Right hindlimb (tissue), 1 donor: Measurements from ENCODE around the gene STRBP.
"Not testable (repeated sequence)": the region's sequence is repeated elsewhere in the genome, so short reads cannot be mapped to it uniquely, and the experiment has no call there.

Source experiments
- DNase-seq: peaks from one replicate; pipeline ENCODE4 v3.0.0-alpha.2; 2018

Gene STRBP

GRCh38 chr9:123246534-123246933 is 21.9 kb downstream of the STRBP start:
- no peak for DNase-seq

- no peak for DNase-seq
Measured at GRCh38 chr9:123239726-123240125, 28.7 kb downstream of the STRBP start.

- DNase-seq, result no peak
Measured at GRCh38 chr9:123238365-123238764, 30.0 kb downstream of the STRBP start.

- no peak for DNase-seq
Measured at GRCh38 chr9:123237220-123237619, 31.2 kb downstream of the STRBP start.

- no peak for DNase-seq
Measured at GRCh38 chr9:123235448-123235847, 32.9 kb downstream of the STRBP start.

GRCh38 chr9:123234853-123235252 is 33.5 kb downstream of the STRBP start:
- DNase-seq, result no peak

GRCh38 chr9:123232332-123232731 is 36.1 kb downstream of the STRBP start:
- no peak for DNase-seq

GRCh38 chr9:123231421-123231820 is 37.0 kb downstream of the STRBP start:
- no peak for DNase-seq

- DNase-seq, result no peak
Measured at GRCh38 chr9:123228967-123229366, 39.4 kb downstream of the STRBP start.

GRCh38 chr9:123225995-123226394 is 42.4 kb downstream of the STRBP start:
- no peak for DNase-seq

GRCh38 chr9:123225374-123225813 is 43.0 kb downstream of the STRBP start:
- peak; percentile 18 for DNase-seq

- no peak for DNase-seq
Measured at GRCh38 chr9:123220127-123220526, 48.3 kb downstream of the STRBP start.

- DNase-seq, result no peak
Measured at GRCh38 chr9:123218831-123219230, 49.6 kb downstream of the STRBP start.

GRCh38 chr9:123217128-123217654 is 51.2 kb downstream of the STRBP start:
- DNase-seq, result no peak

GRCh38 chr9:123216251-123216797 is 52.1 kb downstream of the STRBP start:
- no peak for DNase-seq

GRCh38 chr9:123211081-123211480 is 57.3 kb downstream of the STRBP start:
- no peak for DNase-seq

- DNase-seq, result no peak
Measured at GRCh38 chr9:123208626-123209174, 59.7 kb downstream of the STRBP start.

GRCh38 chr9:123206065-123206464 is 62.3 kb downstream of the STRBP start:
- no peak for DNase-seq

- no peak for DNase-seq
Measured at GRCh38 chr9:123201083-123201482, 67.3 kb downstream of the STRBP start.

- not testable (repeated sequence) for DNase-seq
Measured at GRCh38 chr9:123200469-123200868, 67.9 kb downstream of the STRBP start.

- DNase-seq, result no peak
Measured at GRCh38 chr9:123196124-123196523, 72.3 kb downstream of the STRBP start.

- DNase-seq, result no peak
Measured at GRCh38 chr9:123194023-123194422, 74.4 kb downstream of the STRBP start.

GRCh38 chr9:123191680-123192079 is 76.7 kb downstream of the STRBP start:
- no peak for DNase-seq

- no peak for DNase-seq
Measured at GRCh38 chr9:123191260-123191659, 77.1 kb downstream of the STRBP start.

- DNase-seq, result no peak
Measured at GRCh38 chr9:123187131-123187530, 81.3 kb downstream of the STRBP start.
